IMR-90 (cell line): ENCODE data around the gene ZMYM2. TPM values are rescaled to one million over a fixed set of nuclear protein-coding genes. Genes with fewer than 3 reads are reported as not detected.
"Not testable (repeated sequence)": the region's sequence is repeated elsewhere in the genome, so short reads cannot be mapped to it uniquely, and the experiment has no call there.

Experiments
- ATAC-seq: fragments of 200-7000 bp; cut with Tn5 transposase; 2 replicates; pipeline ENCODE4 v1.9.1; 2020; ENCODE audit warnings: low read depth, mild to moderate bottlenecking, moderate library complexity
- BruUV-seq: library from RNA; stranded (reverse); fragments of 400-500 nt; replicated peaks from 2 replicates; lab custom pipeline; 2021; lab: Mats Ljungman, UMichigan
- CTCF ChIA-PET: fragments of 300-600 bp; formaldehyde crosslinking; extraction: SDS; loops from one replicate; lab custom pipeline; 2021; ENCODE audit warnings: antibody characterized with exemption; lab: Yijun Ruan, JAX
- POLR2A ChIA-PET: fragments of 300-600 bp; sonication (Branson Sonifier 250); formaldehyde crosslinking; loops from one replicate; lab custom pipeline; 2022; ENCODE audit warnings: antibody characterized with exemption; ENCODE audit not compliant: unreplicated experiment; lab: Charles Lee
- DNase-seq: peaks from one replicate; pipeline ENCODE4 v3.0.0; 2013
- H2AFZ ChIP-seq: replicated peaks from 2 replicates; pipeline ENCODE3; 2013; ENCODE audit warnings: low read length, mild to moderate bottlenecking; ENCODE audit not compliant: poor library complexity
- H2AK5ac ChIP-seq: 2 replicates; pipeline ENCODE4 v1.6.1; 2013; ENCODE audit warnings: low read depth, low read length, inconsistent platforms
- H2AK9ac ChIP-seq: replicated peaks from 2 replicates; pipeline ENCODE3; 2013; ENCODE audit warnings: mild to moderate bottlenecking, low read depth, low read length, moderate library complexity; ENCODE audit not compliant: poor library complexity
- H2BK120ac ChIP-seq: 2 replicates; pipeline ENCODE4 v1.6.1; 2013; ENCODE audit warnings: low read depth, low read length, inconsistent platforms
- H2BK15ac ChIP-seq: 3 replicates; pipeline ENCODE4 v1.6.1; 2013; ENCODE audit warnings: low read depth, low read length, inconsistent platforms
- H2BK20ac ChIP-seq: 2 replicates; pipeline ENCODE4 v1.6.1; 2013; ENCODE audit warnings: low read depth, mild to moderate bottlenecking, inconsistent platforms, low read length, moderate library complexity
- H2BK5ac ChIP-seq: 2 replicates; pipeline ENCODE4 v1.6.1; 2013; ENCODE audit warnings: mild to moderate bottlenecking, low read depth, low read length, inconsistent platforms; ENCODE audit not compliant: poor library complexity, severe bottlenecking
- H3K14ac ChIP-seq: replicated peaks from 2 replicates; pipeline ENCODE4 v1.6.1; 2013; ENCODE audit warnings: low read depth, low read length, inconsistent platforms
- H3K18ac ChIP-seq: 2 replicates; pipeline ENCODE4 v1.6.1; 2013; ENCODE audit warnings: low read depth, low read length, control low read depth
- H3K23ac ChIP-seq: 2 replicates; pipeline ENCODE4 v1.6.1; 2013; ENCODE audit warnings: low read depth, low read length, inconsistent platforms
- H3K27ac ChIP-seq: 2 replicates; pipeline ENCODE4 v1.5.1; 2013; ENCODE audit warnings: mild to moderate bottlenecking, control low read depth, low read length; ENCODE audit not compliant: insufficient read depth
- H3K27me3 ChIP-seq: 2 replicates; pipeline ENCODE4 v1.6.1; 2013; ENCODE audit warnings: low read length; ENCODE audit not compliant: control insufficient read depth, insufficient read depth
- H3K36me3 ChIP-seq: 2 replicates; pipeline ENCODE4 v1.6.1; 2013; ENCODE audit warnings: low read length, mixed read lengths; ENCODE audit not compliant: control insufficient read depth, insufficient read depth
- H3K4ac ChIP-seq: 2 replicates; pipeline ENCODE4 v1.6.1; 2013; ENCODE audit warnings: low read depth, low read length, inconsistent platforms
- H3K4me1 ChIP-seq: 2 replicates; pipeline ENCODE4 v1.6.1; 2013; ENCODE audit warnings: low read length, mixed read lengths; ENCODE audit not compliant: control insufficient read depth, insufficient read depth
- H3K4me2 ChIP-seq: 2 replicates; pipeline ENCODE4 v1.6.1; 2013; ENCODE audit warnings: low read depth, mild to moderate bottlenecking, control low read depth, low read length, moderate library complexity
- H3K4me3 ChIP-seq: 2 replicates; pipeline ENCODE4 v1.5.1; 2013; ENCODE audit warnings: low read depth, mild to moderate bottlenecking, control low read depth, low read length, moderate library complexity; ENCODE audit not compliant: insufficient read depth
- H3K56ac ChIP-seq: 2 replicates; pipeline ENCODE4 v1.6.1; 2013; ENCODE audit warnings: low read length, inconsistent platforms; ENCODE audit not compliant: insufficient read depth; ENCODE audit errors: extremely low read depth
- H3K79me1 ChIP-seq, 2 experiments: 2 replicates each; pipeline ENCODE4 v1.6.1; 2013; ENCODE audit warnings: low read length in 2 of 2, inconsistent platforms in 1 of 2, low read depth in 1 of 2
- H3K9ac ChIP-seq: 2 replicates; pipeline ENCODE4 v1.6.1; 2013; ENCODE audit warnings: low read depth, low read length, control low read depth
- H3K9me1 ChIP-seq: 2 replicates; pipeline ENCODE4 v1.6.1; 2013; ENCODE audit warnings: low read length, inconsistent platforms; ENCODE audit not compliant: insufficient read depth
- H3K9me3 ChIP-seq: 2 replicates; pipeline ENCODE4 v1.6.1; 2013; ENCODE audit warnings: low read length; ENCODE audit not compliant: control insufficient read depth, insufficient read depth
- H4K20me1 ChIP-seq: 2 replicates; pipeline ENCODE4 v1.6.1; 2013; ENCODE audit warnings: low read length, inconsistent platforms; ENCODE audit not compliant: insufficient read depth
- H4K5ac ChIP-seq: 2 replicates; pipeline ENCODE4 v1.6.1; 2013; ENCODE audit warnings: mild to moderate bottlenecking, low read depth, low read length, control low read depth
- H4K8ac ChIP-seq, 2 experiments: 2 replicates each; pipeline ENCODE4 v1.6.1; 2013; ENCODE audit warnings: low read depth in 2 of 2, low read length in 2 of 2, control low read depth in 1 of 2, inconsistent platforms in 1 of 2
- H4K91ac ChIP-seq: 2 replicates; pipeline ENCODE4 v1.6.1; 2013; ENCODE audit warnings: low read depth, low read length, inconsistent platforms; ENCODE audit not compliant: insufficient read depth
- WGBS, 2 experiments: methylation state at CpG; one replicate each; pipeline versions ENCODE4 v1.1.5 to v1.1.7; 2013; ENCODE audit warnings: missing lambda C conversion rate in 2 of 2; ENCODE audit not compliant: insufficient read length in 1 of 2; ENCODE audit errors: extremely low coverage in 2 of 2; 5-methylcytosine and 5-hydroxymethylcytosine counted together
- dilution Hi-C: fragments of 300-500 bp; cut with HindIII; formaldehyde crosslinking; loops from one replicate; pipeline ENCODE4 v1.14.3; 2018; ENCODE audit warnings: low sequenced_read_pairs; ENCODE audit not compliant: unreplicated experiment
- in situ Hi-C: fragments of 300-500 bp; cut with MboI; formaldehyde crosslinking; loops from 3 replicates; pipeline ENCODE4 v1.14.3; 2019; ENCODE audit warnings: low sequenced_read_pairs, inconsistent platforms, mixed read lengths
- intact Hi-C: fragments of 100-400 bp; cut with micrococcal nuclease; formaldehyde crosslinking; loops from 2 replicates; pipeline ENCODE4 v1.10.0; 2022
- polyA plus RNA-seq, 3 experiments: library from polyadenylated mRNA; depleted of rRNA; stranded (reverse); fragments of >200 nt; gene quantifications; 2 replicates each; pipeline ENCODE4 v1.2.3, GENCODE V29; 2012; ENCODE audit warnings: low replicate concordance in 1 of 3
- total RNA-seq: library from RNA; depleted of rRNA; stranded (reverse); fragments of >200 nt; gene quantifications from 2 replicates; pipeline ENCODE4 v1.2.3, GENCODE V29; 2012

Gene ZMYM2
- total and polyA plus RNA-seq, 2 of the 4 experiments (the other 2 are of a cell fraction) = 15.7 to 51.1 TPM

DNA sequence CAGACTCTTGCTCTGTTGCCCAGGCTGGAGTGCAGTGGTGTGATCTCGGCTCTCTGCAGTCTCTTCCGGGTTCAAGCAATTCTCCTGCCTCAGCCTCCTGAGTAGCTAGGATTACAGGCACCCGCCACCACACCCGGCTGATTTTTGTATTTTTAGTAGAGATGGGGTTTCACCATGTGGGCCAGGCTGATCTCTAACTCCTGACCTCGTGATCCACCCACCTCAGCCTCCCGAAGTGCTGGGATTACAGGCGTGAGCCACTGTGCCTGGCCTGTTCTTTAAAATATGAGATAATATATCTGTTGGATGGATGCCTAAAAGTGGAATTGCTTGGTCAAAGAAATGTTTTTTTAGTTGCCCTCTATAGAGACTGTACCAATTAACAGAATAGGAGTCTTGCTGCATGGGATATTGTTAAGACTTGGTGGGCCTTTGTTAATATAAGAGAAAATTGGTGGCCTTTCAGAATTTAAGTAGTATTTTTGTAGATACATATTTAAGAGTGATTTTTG lies 16.0 kb downstream of the ZMYM2 start:
- H3K4me1 ChIP-seq, H3K9ac ChIP-seq, H3K23ac ChIP-seq, ATAC-seq, H3K4ac ChIP-seq, H4K5ac ChIP-seq, H2BK5ac ChIP-seq, H3K27ac ChIP-seq, H4K8ac ChIP-seq, H2AK9ac ChIP-seq, H2BK120ac ChIP-seq, H3K9me3 ChIP-seq, H2AK5ac ChIP-seq, dilution Hi-C loops, H3K27me3 ChIP-seq, H2AFZ ChIP-seq, DNase-seq, H3K14ac ChIP-seq, BruUV-seq, H3K18ac ChIP-seq, intact Hi-C loops, H3K9me1 ChIP-seq, H2BK15ac ChIP-seq, H3K4me2 ChIP-seq, H4K91ac ChIP-seq, H2BK20ac ChIP-seq, H3K56ac ChIP-seq, H3K4me3 ChIP-seq, POLR2A ChIA-PET: not testable (repeated sequence)
- in situ Hi-C loops = loop anchor here (25.0 kb wide), 1 partner anchor 312 kb away; no protein-coding TSS in a partner anchor
- WGBS, 2 experiments = no CpG with 5 or more reads among the region's 7 CpGs
- Histone ChIP-seq H3K36me3 (peaks cover 19% of the 10 kb centered on the region), H3K79me1 (peaks cover 22 to 35% of the 10 kb centered on the region in 2 experiments), H4K20me1 (peaks cover 12% of the 10 kb centered on the region)
- CTCF ChIA-PET = interaction anchor here (1.2 kb wide), 1 partner anchor 11 kb away, joined by 5 read pairs; no protein-coding TSS in a partner anchor
